DOHH2 (cell line): Measurements from ENCODE around the gene HYAL1.

Experiments
- H3F3A ChIP-seq: fragments of 200-600 bp; sonication (generic), shearing (Covaris generic); 2 replicates; pipeline ENCODE4 v1.6.0; 2016; ENCODE audit warnings: antibody characterized with exemption, mild to moderate bottlenecking; ENCODE audit not compliant: control insufficient read depth, insufficient read depth
- H3K27ac ChIP-seq: fragments of 200-600 bp; sonication (generic); 2 replicates; pipeline ENCODE4 v1.5.1; 2014; ENCODE audit warnings: low read depth, mild to moderate bottlenecking, low read length, moderate library complexity
- H3K27me3 ChIP-seq: fragments of 200-600 bp; sonication (generic); 2 replicates; pipeline ENCODE4 v1.6.1; 2014; ENCODE audit warnings: mild to moderate bottlenecking, low read length, mixed read lengths; ENCODE audit not compliant: control insufficient read depth
- H3K36me3 ChIP-seq: fragments of 200-600 bp; sonication (generic); 2 replicates; pipeline ENCODE4 v1.6.1; 2014; ENCODE audit warnings: mild to moderate bottlenecking, low read length, moderate library complexity, mixed read lengths; ENCODE audit not compliant: control insufficient read depth
- H3K4me1 ChIP-seq: fragments of 200-600 bp; sonication (generic); 2 replicates; pipeline ENCODE4 v1.6.1; 2014; ENCODE audit warnings: mild to moderate bottlenecking, low read length, mixed read lengths; ENCODE audit not compliant: control insufficient read depth
- H3K4me2 ChIP-seq: fragments of 200-600 bp; sonication (generic); 2 replicates; pipeline ENCODE4 v1.6.0; 2014; ENCODE audit warnings: mild to moderate bottlenecking, low read length, moderate library complexity
- H3K4me3 ChIP-seq: fragments of 200-600 bp; sonication (generic); 2 replicates; pipeline ENCODE4 v1.5.1; 2014; ENCODE audit warnings: mild to moderate bottlenecking, low read length, mixed read lengths
- H3K79me2 ChIP-seq: fragments of 200-600 bp; sonication (generic); 2 replicates; pipeline ENCODE4 v1.6.1; 2014; ENCODE audit warnings: mild to moderate bottlenecking, low read length, mixed read lengths; ENCODE audit not compliant: control insufficient read depth
- H3K9me2 ChIP-seq: fragments of 200-600 bp; sonication (generic); replicated peaks from 2 replicates; pipeline ENCODE4 v1.6.1; 2014; ENCODE audit warnings: mild to moderate bottlenecking, low read length, mixed read lengths; ENCODE audit not compliant: control insufficient read depth
- H3K9me3 ChIP-seq: fragments of 200-600 bp; sonication (generic); 2 replicates; pipeline ENCODE4 v1.6.1; 2014; ENCODE audit warnings: antibody characterized with exemption, low read length, mixed read lengths; ENCODE audit not compliant: control insufficient read depth, insufficient read depth
- H4K20me1 ChIP-seq: fragments of 200-600 bp; sonication (generic); 2 replicates; pipeline ENCODE4 v1.6.0; 2014; ENCODE audit warnings: low read depth, mild to moderate bottlenecking, antibody characterized with exemption, low read length, moderate library complexity; ENCODE audit not compliant: control insufficient read depth, insufficient read depth
- CTCF ChIP-seq: fragments of 200-600 bp; sonication (generic); IDR thresholded peaks from one replicate; pipeline ENCODE4 v1.5.1; 2014; ENCODE audit warnings: antibody characterized with exemption, mild to moderate bottlenecking, low read depth, low read length; ENCODE audit not compliant: poor library complexity, severe bottlenecking
- EZH2phosphoT487 ChIP-seq: fragments of 200-600 bp; sonication (generic); IDR thresholded peaks from 2 replicates; pipeline ENCODE4 v1.6.1; 2017; ENCODE audit warnings: borderline replicate concordance, mild to moderate bottlenecking, antibody characterized with exemption, low read length, moderate library complexity, mixed read lengths

Gene HYAL1

GRCh38 chr3:50302095-50303012, 1.0 kb downstream of the HYAL1 start:
- TF ChIP-seq EZH2phosphoT487 = no peak
- no peak for TF ChIP-seq CTCF
- no peaks in the 10 kb centered on the region for H3K36me3 ChIP-seq
- H3K9me3 ChIP-seq = no peaks in the 10 kb centered on the region
- H3K79me2 ChIP-seq = 0 out of 2 replicates have a peak, but pooled peaks cover 3% of the 10 kb centered on the region
- H3F3A ChIP-seq = peaks cover 7% of the 10 kb centered on the region
- H3K4me1 ChIP-seq = peaks cover 25% of the 10 kb centered on the region
- no peak overlapping the region for H3K4me3 ChIP-seq
- no peak overlapping the region for H3K4me2 ChIP-seq
- H3K27ac ChIP-seq = no peak overlapping the region
- no peaks in the 10 kb centered on the region for H4K20me1 ChIP-seq
- H3K9me2 ChIP-seq = no peaks in the 10 kb centered on the region
- H3K27me3 ChIP-seq = no peaks in the 10 kb centered on the region

GRCh38 chr3:50300681-50301254, 2.6 kb downstream of the HYAL1 start:
- Histone ChIP-seq H3K4me3 (peak overlapping the region; percentile 98), H3K4me2 (peak overlapping the region; percentile 98), H3K27ac (no peak overlapping the region)

GRCh38 chr3:50299929-50300680, 3.3 kb downstream of the HYAL1 start:
- Histone ChIP-seq H3K4me2 (peak overlapping the region; percentile 98), H3K4me1 (peaks cover 24% of the 10 kb centered on the region), H3K27ac (peak overlapping the region; percentile 20), H3K9me2 (no peaks in the 10 kb centered on the region), H3K4me3 (peak overlapping the region; percentile 98), H4K20me1 (no peaks in the 10 kb centered on the region), H3K79me2 (0 out of 2 replicates have a peak, but pooled peaks cover 3% of the 10 kb centered on the region), H3K36me3 (no peaks in the 10 kb centered on the region), H3K27me3 (no peaks in the 10 kb centered on the region), H3F3A (peaks cover 7% of the 10 kb centered on the region), H3K9me3 (no peaks in the 10 kb centered on the region)
- TF ChIP-seq CTCF = no peak
- no peak for TF ChIP-seq EZH2phosphoT487

More at GRCh38 chr3:50300681-50301254, 2.6 kb downstream of the HYAL1 start:
- H3K79me2 ChIP-seq = 0 out of 2 replicates have a peak, but pooled peaks cover 3% of the 10 kb centered on the region
- H3K9me3 ChIP-seq = no peaks in the 10 kb centered on the region
- H3K27me3 ChIP-seq = no peaks in the 10 kb centered on the region
- no peaks in the 10 kb centered on the region for H3K9me2 ChIP-seq
- H3K4me1 ChIP-seq = peaks cover 25% of the 10 kb centered on the region
- TF ChIP-seq EZH2phosphoT487 = no peak
- no peak for TF ChIP-seq CTCF
- H3K36me3 ChIP-seq = no peaks in the 10 kb centered on the region
- no peaks in the 10 kb centered on the region for H4K20me1 ChIP-seq
- H3F3A ChIP-seq = peaks cover 7% of the 10 kb centered on the region
